ENCODE results near the gene MTUS2.
A peak's percentile ranks its signal among the peaks of the same experiment; 100 is the strongest.

Gene MTUS2

GRCh38 chr13:29239653-29240525, 419.8 kb downstream of the MTUS2 start:
- no peak for DNase-seq (ENCODE audit: low read depth)

DNA sequence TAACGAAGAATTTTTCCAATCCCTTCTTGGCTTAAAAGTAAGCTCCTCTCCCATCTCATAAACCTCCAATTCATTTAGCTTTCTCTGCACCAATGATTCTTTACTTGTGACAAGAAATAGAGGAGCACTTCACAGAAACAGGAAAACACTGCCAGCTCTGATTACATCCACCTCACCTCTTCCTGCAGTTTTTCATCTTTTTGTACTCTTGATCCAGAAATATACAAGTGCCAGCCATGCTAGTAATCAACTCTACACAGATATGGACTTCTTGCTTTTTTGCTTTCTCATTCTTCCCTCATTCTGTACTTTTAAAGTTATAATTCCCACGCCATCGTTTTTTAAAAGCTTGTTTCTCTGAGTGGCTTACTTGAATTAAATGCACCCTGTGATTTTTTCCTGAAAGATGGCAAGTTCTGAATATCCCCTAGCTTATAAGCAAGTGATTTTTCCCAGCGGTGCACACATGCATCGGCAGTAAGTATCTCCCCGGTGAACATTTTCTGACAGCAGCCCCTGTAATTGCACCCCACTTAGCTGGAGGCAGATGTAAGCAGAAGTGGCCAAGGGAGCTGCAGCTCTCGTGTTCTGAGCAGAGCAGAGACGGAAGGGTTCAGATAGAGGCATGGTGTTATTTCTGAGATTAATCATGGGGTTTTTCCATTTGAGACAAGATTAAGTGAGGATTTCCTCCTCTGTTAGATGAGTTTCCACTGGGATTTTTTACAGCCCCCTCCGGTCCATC, 434.7 kb downstream of the MTUS2 start:
- DNase-seq (ENCODE audit: low read depth): no peak

DNA sequence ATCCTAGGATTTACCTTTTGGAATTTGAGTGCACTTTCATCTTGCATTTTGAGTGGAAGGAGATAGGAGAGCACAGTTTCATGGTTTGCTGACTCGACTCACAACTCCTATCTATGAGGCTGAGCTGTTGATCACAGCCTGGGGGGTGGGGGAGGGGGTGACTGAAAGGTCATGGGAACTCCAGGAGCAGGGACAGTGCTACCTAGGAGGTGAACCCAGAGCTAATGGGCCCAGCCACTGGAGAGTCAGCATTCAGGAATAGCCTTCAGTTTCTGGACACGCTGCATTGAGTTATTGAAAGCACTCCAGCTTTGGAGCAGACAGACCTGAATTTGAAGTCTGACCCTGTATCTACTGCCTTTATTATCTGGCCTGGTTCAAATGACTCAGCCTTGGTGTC, 435.4 kb downstream of the MTUS2 start:
- no peak for DNase-seq (ENCODE audit: low read depth)

GRCh38 chr13:29260684-29261083, 440.5 kb downstream of the MTUS2 start:
- peak; percentile 39 for DNase-seq (ENCODE audit: low read depth)

- no peak for DNase-seq (ENCODE audit: low read depth)
Measured at GRCh38 chr13:29266261-29266660, 446.1 kb downstream of the MTUS2 start.

DNA sequence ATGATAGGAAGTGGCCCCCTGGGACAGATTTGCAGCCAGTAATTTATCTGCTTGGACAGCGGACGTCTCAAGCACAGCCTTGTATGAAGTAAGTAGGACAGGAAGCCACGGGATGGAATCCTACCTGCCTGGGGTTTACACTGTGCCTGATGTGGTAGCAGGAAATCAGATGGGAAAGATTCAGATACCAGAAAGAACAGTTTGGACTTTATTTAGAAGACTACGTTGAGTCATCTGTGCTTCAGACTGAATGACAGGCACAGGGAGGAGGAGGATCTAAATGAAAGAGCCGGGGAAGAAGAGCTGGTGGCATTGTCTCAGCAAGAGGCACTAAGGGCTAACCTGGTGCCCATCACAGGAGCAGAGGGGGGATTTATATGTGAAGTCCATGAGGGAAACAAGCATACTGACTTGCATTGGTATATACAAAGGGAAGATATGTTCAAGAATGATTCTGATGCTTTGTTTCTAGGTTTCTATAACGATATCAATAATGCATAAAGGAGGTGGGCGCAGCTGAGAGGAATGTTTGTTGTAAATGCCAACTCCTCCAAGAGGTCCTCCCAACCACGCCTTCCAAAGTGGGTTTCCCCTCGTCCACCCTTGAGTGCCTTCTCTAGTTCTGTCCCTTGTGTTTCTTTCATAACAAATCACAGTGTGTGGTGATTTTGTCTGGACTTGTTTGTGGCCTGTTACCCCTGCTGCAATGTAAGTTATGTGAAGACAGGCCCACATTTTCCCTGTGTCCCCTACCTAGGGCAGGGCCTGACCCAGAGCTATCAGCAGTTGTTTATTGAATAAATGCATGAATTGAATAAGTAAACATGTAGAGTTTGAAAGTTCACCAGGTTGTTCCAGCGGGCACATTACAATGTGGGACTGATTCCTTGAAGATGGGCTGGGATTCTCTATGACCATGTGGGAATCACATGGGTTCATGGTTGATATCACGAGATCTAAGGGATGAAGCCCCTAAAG, 446.9 kb downstream of the MTUS2 start:
- no peak for DNase-seq (ENCODE audit: low read depth)

- DNase-seq (ENCODE audit: low read depth): no peak
Measured at GRCh38 chr13:29270271-29270985, 450.3 kb downstream of the MTUS2 start.

DNA sequence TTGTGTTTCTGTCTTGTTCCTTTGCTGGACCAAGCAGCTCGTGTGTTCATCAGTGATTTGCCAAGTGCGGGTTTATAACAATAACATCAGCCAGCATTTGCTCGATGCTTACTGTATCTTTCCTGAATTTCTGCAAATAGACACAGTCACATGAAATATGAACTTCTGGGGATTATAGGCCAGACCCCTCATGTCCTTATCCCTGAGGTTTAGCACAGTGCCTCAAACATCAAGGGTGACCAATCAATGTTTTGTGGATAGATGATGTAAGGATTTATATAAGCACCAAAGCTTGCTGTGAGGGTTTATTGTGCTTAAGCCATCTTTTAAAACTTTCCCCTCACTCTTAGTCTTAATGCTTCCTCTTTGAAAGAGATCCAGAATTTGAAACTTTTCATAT, 451.5 kb downstream of the MTUS2 start:
- no peak for DNase-seq (ENCODE audit: low read depth)

- no peak for DNase-seq (ENCODE audit: low read depth)
Measured at GRCh38 chr13:29279356-29280254, 459.5 kb downstream of the MTUS2 start.

DNA sequence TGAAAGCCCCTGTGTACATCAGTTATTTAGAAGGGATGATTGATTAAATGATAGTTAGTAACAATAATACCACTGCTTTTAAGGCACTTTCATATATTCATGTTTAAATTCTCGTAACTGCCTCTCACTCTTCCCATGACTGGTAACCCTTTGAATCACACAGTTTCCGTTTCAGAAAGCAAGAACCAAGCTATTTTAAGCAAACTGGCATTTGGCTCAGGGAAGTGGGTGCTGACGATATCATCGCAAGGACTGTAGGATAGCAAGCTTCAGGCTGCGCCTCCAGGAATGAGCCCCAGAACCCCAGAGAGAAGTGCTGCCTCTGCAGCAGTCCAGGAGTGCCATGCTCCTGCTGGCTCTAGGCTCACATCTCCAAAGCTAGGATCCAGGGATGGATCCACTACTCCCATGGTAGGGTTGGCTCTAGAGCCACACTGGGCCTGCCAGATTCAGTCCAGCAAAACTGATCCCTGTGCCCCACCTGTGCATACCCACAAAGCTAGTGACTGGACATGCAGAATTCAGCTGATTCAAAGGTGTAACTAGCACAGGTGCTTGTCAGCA, 461.9 kb downstream of the MTUS2 start:
- no peak for DNase-seq (ENCODE audit: low read depth)

- DNase-seq (ENCODE audit: low read depth): peak; percentile 20
Measured at GRCh38 chr13:29284726-29285125, 464.6 kb downstream of the MTUS2 start.

GRCh38 chr13:29287237-29287636, 467.1 kb downstream of the MTUS2 start:
- no peak for DNase-seq (ENCODE audit: low read depth)

- no peak for DNase-seq (ENCODE audit: low read depth)
Measured at GRCh38 chr13:29292045-29292444, 471.9 kb downstream of the MTUS2 start.

DNA sequence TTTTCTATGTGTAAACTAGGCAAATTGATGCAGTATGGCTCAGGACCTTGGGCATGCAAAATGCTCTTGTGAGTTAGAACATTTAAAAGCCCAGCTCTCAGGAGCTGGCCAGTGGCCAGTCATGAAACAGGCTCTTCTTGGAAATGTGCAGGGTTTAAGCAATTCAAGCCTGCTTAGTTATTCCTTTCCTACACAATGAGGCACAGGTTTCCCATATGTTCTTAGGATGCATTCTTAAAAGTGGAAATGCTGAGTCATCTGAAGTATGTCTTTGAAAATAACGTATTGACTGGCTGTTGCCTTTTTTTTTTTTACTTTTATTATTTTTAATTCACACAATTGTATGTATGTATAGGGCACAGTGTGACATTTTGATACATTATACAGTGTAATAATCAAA, 474.7 kb downstream of the MTUS2 start:
- no peak for DNase-seq (ENCODE audit: low read depth)

DNA sequence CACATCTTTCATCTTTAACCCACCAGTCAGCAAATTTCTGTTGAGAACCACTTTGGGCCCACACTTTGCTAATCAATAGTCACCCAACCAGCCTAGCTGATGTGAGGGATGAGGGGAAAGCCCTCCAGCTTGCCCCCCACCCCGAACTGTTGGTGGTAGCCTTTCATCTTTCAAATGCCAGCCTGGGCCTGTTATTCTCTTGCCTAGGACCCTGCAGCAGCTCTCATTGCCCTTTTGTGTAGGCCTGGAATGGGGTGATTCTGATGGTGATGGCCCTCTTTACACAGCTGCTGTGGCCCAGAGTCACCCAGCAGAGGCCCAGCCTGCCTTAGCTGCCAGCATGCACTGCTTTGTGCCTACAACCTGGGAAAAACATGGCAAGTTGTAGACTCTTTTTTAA, 480.9 kb downstream of the MTUS2 start:
- no peak for DNase-seq (ENCODE audit: low read depth)

DNA sequence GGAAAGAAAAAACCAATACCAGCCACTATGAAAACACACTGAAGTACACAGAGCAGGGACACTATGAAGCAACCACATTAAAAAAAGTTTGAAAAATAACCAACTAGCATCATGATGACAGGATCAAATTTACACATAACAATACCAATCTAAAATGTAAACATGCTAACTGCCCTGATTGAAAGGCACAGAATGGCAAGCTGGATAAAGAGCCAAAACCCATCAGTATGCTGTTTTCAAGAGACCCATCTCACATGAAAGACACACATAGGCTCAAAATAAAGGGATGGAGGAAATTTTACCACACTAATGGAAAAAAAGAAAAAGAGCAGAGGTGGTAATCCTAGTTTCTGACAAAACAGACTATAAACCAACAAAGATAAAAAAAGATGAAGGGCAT, 484.0 kb downstream of the MTUS2 start:
- DNase-seq (ENCODE audit: low read depth): no peak

DNA sequence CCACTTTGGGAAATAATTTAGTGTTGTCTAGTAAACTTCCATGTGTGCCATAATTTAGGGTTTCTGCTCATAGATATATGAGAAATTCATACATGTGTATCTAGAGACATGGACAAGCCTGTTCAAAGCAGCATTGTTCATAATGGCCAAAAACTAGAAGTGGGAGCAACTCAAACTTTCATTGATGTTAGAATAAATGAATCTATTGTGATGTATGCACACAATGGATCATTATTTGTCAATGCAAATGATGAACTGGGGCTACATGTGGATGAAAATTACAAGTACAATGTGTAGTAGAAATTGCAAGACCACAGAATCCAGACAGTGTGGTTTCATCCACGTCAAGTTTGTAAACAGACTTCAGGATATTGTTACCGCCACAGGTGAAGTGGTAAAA, 490.7 kb downstream of the MTUS2 start:
- no peak for DNase-seq (ENCODE audit: low read depth)

- no peak for DNase-seq (ENCODE audit: low read depth)
Measured at GRCh38 chr13:29315847-29316246, 495.7 kb downstream of the MTUS2 start.

DNA sequence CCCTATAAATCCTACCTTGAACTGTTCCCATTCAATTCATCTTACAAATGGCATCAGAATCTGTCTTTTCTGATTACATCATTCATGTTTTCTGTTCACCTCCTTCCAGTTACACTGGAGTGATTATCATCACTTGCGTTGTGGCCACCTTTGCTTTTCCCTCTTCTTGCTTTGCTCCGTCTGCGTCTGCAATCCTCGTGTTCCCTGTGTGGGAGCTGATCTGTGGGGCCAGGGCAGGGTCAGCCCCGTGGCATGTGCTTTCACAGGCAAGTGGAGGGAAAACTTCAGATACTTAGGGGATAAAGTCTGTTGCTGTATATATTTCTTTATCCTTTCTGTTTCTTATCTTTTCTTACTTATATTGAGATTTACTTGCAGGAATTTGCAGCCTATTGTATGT, 497.7 kb downstream of the MTUS2 start:
- no peak for DNase-seq (ENCODE audit: low read depth)

DNA sequence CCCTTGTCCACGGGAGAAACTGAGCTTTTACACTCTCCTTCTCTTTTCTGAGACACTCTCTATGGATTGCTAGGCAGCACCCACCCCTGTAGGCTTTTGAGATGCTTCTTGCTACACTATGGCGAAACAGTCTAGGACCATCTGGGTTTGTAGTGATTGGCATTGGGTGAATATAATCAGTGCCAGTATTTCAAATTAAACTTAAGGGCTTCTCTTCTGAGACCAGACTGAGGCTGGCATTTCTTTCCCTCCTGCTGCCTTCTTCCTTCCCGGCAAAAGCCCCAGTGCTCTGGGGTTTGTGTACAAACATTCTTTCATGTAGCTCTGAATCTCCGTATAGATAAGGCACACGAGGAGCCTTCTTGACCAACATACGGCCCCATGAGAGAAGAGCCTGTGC, 498.6 kb downstream of the MTUS2 start:
- no peak for DNase-seq (ENCODE audit: low read depth)

Data from ELR (cell line).